ENCODE results near the gene CHST11.

The CHST11 gene

DNA sequence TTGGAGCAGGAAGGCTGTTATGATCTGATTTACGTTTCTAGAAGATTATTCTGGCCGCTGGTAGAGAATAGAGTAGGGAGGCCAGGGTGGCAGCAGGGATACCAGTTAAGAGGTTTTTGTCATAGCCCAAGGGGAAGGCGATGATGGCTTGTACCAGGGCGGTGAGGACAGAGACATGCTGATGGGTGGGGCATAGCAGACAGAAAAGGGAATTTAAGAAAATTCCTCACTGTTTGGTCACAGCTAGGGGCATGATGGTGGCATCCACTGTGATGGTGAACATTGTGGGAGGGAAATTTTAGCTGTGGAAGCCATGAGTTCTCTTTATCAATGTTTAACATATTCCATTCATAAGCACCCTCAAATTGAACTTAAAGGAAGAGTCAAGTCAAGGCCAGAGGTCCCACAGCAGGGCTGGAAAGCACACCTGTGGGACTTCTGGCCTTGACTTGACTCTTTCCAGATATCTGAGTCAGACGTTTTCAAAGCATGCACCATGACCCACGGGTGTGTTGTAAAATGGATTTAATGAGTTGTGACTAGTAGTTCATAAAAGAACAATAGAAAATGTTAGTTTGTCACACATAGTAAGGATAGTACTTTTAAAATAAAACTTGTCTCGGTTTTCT lies 134.6 kb downstream of the CHST11 start:
- 97% methylated on average over 3 of the region's 7 CpGs for WGBS (ENCODE audit: insufficient coverage)
- peaks cover 1 to 44% (median 7%) of the 10 kb centered on the region in 4 experiments for H3K36me3 ChIP-seq (ENCODE audit: control insufficient read depth in 4 of 4, insufficient read depth in 4 of 4, low read length in 3 of 4)
- H3K4me3 ChIP-seq (ENCODE audit: control insufficient read depth in 1 of 7, extremely low read depth in 1 of 7, insufficient read depth in 4 of 7, low read depth in 2 of 7, low read length in 6 of 7), result no peak overlapping the region
- H3K4me1 ChIP-seq (ENCODE audit: control extremely low read depth in 1 of 4, control insufficient read depth in 4 of 4, insufficient read depth in 4 of 4, low read length in 3 of 4), result peaks cover 10 to 39% (median 31%) of the 10 kb centered on the region in 4 experiments
- peak overlapping the region in 1 of 2 experiments; percentile 16 for H3K27ac ChIP-seq (ENCODE audit: insufficient read depth in 1 of 2, low read depth in 1 of 2, low read length in 2 of 2, poor library complexity in 1 of 2, severe bottlenecking in 2 of 2)
- ChIA-PET POLR2A (no interaction called here), CTCF (interaction anchor here (1.8 kb wide), 1 partner anchor 15 kb away, joined by 5 read pairs; no protein-coding TSS in a partner anchor)
- no peaks in the 10 kb centered on the region for H3K27me3 ChIP-seq (replicated peaks in 2 of 5; ENCODE audit: control insufficient read depth in 4 of 5, insufficient read depth in 5 of 5, low read length in 4 of 5)
- H3K9me3 ChIP-seq (ENCODE audit: control extremely low read depth in 1 of 5, control insufficient read depth in 4 of 5, insufficient read depth in 2 of 5, low read depth in 1 of 5, low read length in 4 of 5), result no peaks in the 10 kb centered on the region
- no peak for DNase-seq

- peaks cover 16 to 48% (median 45%) of the 10 kb centered on the region in 4 experiments for H3K4me1 ChIP-seq (ENCODE audit: control extremely low read depth in 1 of 4, control insufficient read depth in 4 of 4, insufficient read depth in 4 of 4, low read length in 3 of 4)
- peak in 1 of 3 donors; percentile 16 for DNase-seq
- H3K9me3 ChIP-seq (ENCODE audit: control extremely low read depth in 1 of 5, control insufficient read depth in 4 of 5, insufficient read depth in 2 of 5, low read depth in 1 of 5, low read length in 4 of 5), result no peaks in the 10 kb centered on the region
- H3K4me3 ChIP-seq (ENCODE audit: control insufficient read depth in 1 of 7, extremely low read depth in 1 of 7, insufficient read depth in 4 of 7, low read depth in 2 of 7, low read length in 6 of 7), result no peak overlapping the region
- no peaks in the 10 kb centered on the region for H3K27me3 ChIP-seq (replicated peaks in 2 of 5; ENCODE audit: control insufficient read depth in 4 of 5, insufficient read depth in 5 of 5, low read length in 4 of 5)
- ChIA-PET POLR2A (no interaction called here), CTCF (interaction anchor here (0.7 to 0.8 kb wide), 2 partner anchors 11 to 12 kb away, joined by 3 read pairs; no protein-coding TSS in a partner anchor)
- 94% methylated on average over 2 of the region's 5 CpGs for WGBS (ENCODE audit: insufficient coverage)
- no peak overlapping the region for H3K27ac ChIP-seq (ENCODE audit: insufficient read depth in 1 of 2, low read depth in 1 of 2, low read length in 2 of 2, poor library complexity in 1 of 2, severe bottlenecking in 2 of 2)
- peaks cover 0 to 37% (median 7%) of the 10 kb centered on the region in 4 experiments for H3K36me3 ChIP-seq (ENCODE audit: control insufficient read depth in 4 of 4, insufficient read depth in 4 of 4, low read length in 3 of 4)
Measured at GRCh38 chr12:104593482-104593881, 136.7 kb downstream of the CHST11 start.

DNA sequence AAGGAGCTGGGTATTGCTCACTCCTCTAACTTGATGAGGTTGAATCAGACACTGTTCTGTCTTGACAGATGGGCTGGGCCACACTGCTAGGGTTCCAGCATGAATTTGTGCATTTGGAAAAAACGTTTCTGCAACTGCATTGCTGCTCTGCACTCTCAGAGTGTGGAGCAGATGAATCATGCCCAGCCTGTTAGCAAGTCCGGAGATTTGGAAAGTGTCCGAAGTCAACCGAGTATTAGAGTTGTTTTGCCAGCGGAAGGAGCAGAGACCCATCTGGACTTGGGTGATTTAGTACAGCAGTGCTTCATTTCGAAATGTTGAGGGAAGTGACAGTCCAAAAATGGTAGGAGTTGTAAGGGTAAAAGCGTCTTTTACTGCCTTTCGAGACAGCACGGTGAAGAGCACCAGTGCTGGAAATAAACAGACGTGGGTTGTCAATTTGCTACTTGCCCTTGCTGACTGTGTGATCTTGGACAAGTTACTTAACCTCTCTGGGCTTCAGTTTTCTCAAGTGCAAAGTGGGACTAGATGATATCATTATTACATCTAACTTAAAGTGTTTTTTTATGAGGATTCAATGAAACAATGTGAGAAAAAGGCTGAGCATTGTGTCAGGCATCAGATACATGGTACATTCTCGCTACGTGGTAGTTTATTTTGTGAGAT lies 139.5 kb downstream of the CHST11 start:
- H3K27ac ChIP-seq (ENCODE audit: insufficient read depth in 1 of 2, low read depth in 1 of 2, low read length in 2 of 2, poor library complexity in 1 of 2, severe bottlenecking in 2 of 2), result peak overlapping the region; percentile 18 to 92
- POLR2A ChIA-PET, result no interaction called here
- no peak overlapping the region for H3K4me3 ChIP-seq (ENCODE audit: control insufficient read depth in 1 of 7, extremely low read depth in 1 of 7, insufficient read depth in 4 of 7, low read depth in 2 of 7, low read length in 6 of 7)

DNA sequence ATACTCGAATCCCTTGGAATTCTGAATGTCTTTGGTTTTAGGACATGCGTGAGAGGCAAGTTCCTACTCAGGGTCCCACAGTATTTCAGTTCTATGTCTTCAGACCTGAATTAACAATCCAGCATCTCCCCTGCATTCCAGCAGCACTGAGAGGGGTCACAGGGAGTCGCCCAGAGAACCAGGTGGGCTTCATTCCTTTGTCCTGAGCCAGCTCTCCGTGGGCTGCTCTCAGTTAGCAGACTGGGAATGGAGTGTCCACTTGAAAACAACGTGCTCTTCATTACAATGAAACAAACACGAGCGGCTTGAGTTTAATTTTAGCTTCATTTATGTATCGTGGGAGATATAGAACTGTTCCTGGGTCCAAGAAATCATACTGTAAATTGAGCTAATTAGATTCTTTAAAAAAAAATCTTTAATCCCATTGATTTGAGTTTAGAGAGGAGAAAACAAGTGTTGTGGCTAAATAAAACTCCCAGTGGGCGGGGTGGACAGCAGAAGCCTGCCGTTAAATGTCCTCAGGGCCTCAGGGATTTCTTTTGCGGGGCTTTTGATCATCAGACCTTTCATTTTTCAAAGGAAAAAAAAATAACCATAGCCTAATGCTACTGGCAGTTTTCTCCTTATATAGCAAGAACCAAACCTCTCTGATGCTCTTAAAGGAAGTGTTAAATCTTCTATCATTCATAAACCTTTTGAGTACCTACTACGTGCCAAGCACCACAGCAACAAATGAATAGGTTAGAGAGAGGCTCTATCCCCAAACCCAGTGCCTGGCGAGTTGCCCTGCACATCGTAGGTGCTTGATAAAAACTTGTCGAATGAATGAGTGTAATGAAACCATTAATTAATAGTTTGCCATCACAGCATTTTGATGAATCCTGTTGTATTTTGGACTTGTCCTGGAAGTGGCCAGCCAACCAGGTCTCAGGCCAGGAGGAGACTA lies 140.4 kb downstream of the CHST11 start:
- Histone ChIP-seq H3K27ac (ENCODE audit: insufficient read depth in 1 of 2, low read depth in 1 of 2, low read length in 2 of 2, poor library complexity in 1 of 2, severe bottlenecking in 2 of 2) (peak overlapping the region; percentile 18 to 92), H3K4me1 (ENCODE audit: control extremely low read depth in 1 of 4, control insufficient read depth in 4 of 4, insufficient read depth in 4 of 4, low read length in 3 of 4) (peaks cover 30 to 78% (median 74%) of the 10 kb centered on the region in 4 experiments)
- CTCF ChIA-PET, result interaction anchor here (0.8 to 0.9 kb wide), 2 partner anchors 10 to 28 kb away, joined by 3 read pairs; no protein-coding TSS in a partner anchor

More for the DNA sequence above, 139.5 kb downstream of the CHST11 start:
- no peaks in the 10 kb centered on the region for H3K9me3 ChIP-seq (ENCODE audit: control extremely low read depth in 1 of 5, control insufficient read depth in 4 of 5, insufficient read depth in 2 of 5, low read depth in 1 of 5, low read length in 4 of 5)
- peak in 1 of 3 donors; percentile 15 for DNase-seq
- peaks cover 26 to 69% (median 66%) of the 10 kb centered on the region in 4 experiments for H3K4me1 ChIP-seq (ENCODE audit: control extremely low read depth in 1 of 4, control insufficient read depth in 4 of 4, insufficient read depth in 4 of 4, low read length in 3 of 4)
- peaks cover 0 to 31% (median 5%) of the 10 kb centered on the region in 4 experiments for H3K36me3 ChIP-seq (ENCODE audit: control insufficient read depth in 4 of 4, insufficient read depth in 4 of 4, low read length in 3 of 4)
- H3K27me3 ChIP-seq (replicated peaks in 2 of 5; ENCODE audit: control insufficient read depth in 4 of 5, insufficient read depth in 5 of 5, low read length in 4 of 5), result no peaks in the 10 kb centered on the region
- CTCF ChIA-PET, result interaction anchor here (0.9 to 1.5 kb wide), 3 partner anchors 9 to 28 kb away, joined by 3 to 5 read pairs (median 3); no protein-coding TSS in a partner anchor
- WGBS (ENCODE audit: insufficient coverage), result 78% methylated on average over 12 of the region's 12 CpGs

GRCh38 chr12:104598342-104599271 lies 141.9 kb downstream of the CHST11 start:
- POLR2A ChIA-PET, result interaction anchor here (0.8 to 1.3 kb wide), 5 partner anchors 9 to 141 kb away, joined by 3 to 6 read pairs (median 4); partner anchors contain the start of gene CHST11

More for the DNA sequence above, 140.4 kb downstream of the CHST11 start:
- H3K36me3 ChIP-seq (ENCODE audit: control insufficient read depth in 4 of 4, insufficient read depth in 4 of 4, low read length in 3 of 4), result peaks cover 0 to 38% (median 3%) of the 10 kb centered on the region in 4 experiments
- WGBS (ENCODE audit: insufficient coverage), result 80% methylated on average over 9 of the region's 15 CpGs
- no peaks in the 10 kb centered on the region for H3K9me3 ChIP-seq (ENCODE audit: control extremely low read depth in 1 of 5, control insufficient read depth in 4 of 5, insufficient read depth in 2 of 5, low read depth in 1 of 5, low read length in 4 of 5)
- POLR2A ChIA-PET, result no interaction called here
- DNase-seq, result no peak
- H3K4me3 ChIP-seq (ENCODE audit: control insufficient read depth in 1 of 7, extremely low read depth in 1 of 7, insufficient read depth in 4 of 7, low read depth in 2 of 7, low read length in 6 of 7), result no peak overlapping the region
- no peaks in the 10 kb centered on the region for H3K27me3 ChIP-seq (replicated peaks in 2 of 5; ENCODE audit: control insufficient read depth in 4 of 5, insufficient read depth in 5 of 5, low read length in 4 of 5)

More at GRCh38 chr12:104598342-104599271, 141.9 kb downstream of the CHST11 start:
- H3K36me3 ChIP-seq (ENCODE audit: control insufficient read depth in 4 of 4, insufficient read depth in 4 of 4, low read length in 3 of 4), result peaks cover 0 to 43% (median 9%) of the 10 kb centered on the region in 4 experiments
- H3K27me3 ChIP-seq (replicated peaks in 2 of 5; ENCODE audit: control insufficient read depth in 4 of 5, insufficient read depth in 5 of 5, low read length in 4 of 5), result no peaks in the 10 kb centered on the region
- 23% methylated on average over 7 of the region's 15 CpGs for WGBS (ENCODE audit: insufficient coverage)
- DNase-seq, result peak; percentile 89 to 95 (median 90)
- H3K9me3 ChIP-seq (ENCODE audit: control extremely low read depth in 1 of 5, control insufficient read depth in 4 of 5, insufficient read depth in 2 of 5, low read depth in 1 of 5, low read length in 4 of 5), result no peaks in the 10 kb centered on the region
- CTCF ChIA-PET, result interaction anchor here (0.9 kb wide), 1 partner anchor 28 kb away, joined by 4 read pairs; no protein-coding TSS in a partner anchor
- peak overlapping the region; percentile 87 to 92 for H3K27ac ChIP-seq (ENCODE audit: insufficient read depth in 1 of 2, low read depth in 1 of 2, low read length in 2 of 2, poor library complexity in 1 of 2, severe bottlenecking in 2 of 2)
- peak overlapping the region in 1 of 7 experiments; percentile 6 for H3K4me3 ChIP-seq (ENCODE audit: control insufficient read depth in 1 of 7, extremely low read depth in 1 of 7, insufficient read depth in 4 of 7, low read depth in 2 of 7, low read length in 6 of 7)
- peaks cover 32 to 92% (median 86%) of the 10 kb centered on the region in 4 experiments for H3K4me1 ChIP-seq (ENCODE audit: control extremely low read depth in 1 of 4, control insufficient read depth in 4 of 4, insufficient read depth in 4 of 4, low read length in 3 of 4)

Data from common myeloid progenitor, CD34-positive (primary cell).